ENCODE results near the gene TICAM2. TPM values are rescaled to one million over a fixed set of nuclear protein-coding genes. Genes with fewer than 3 reads are reported as not detected.
A peak's percentile ranks its signal among the peaks of the same experiment; 100 is the strongest.

Gene TICAM2
- total RNA-seq, 1 donor from 2014 or later = 3.3 TPM

GRCh38 chr5:115544436-115545350, 57.6 kb downstream of the TICAM2 start, which contains the start of gene FEM1C:
Gene FEM1C, minus strand, starts transcription at chr5:115544775. Its CDS starts 1,282 bp downstream, at chr5:115543493.
- intact Hi-C loops (cut with DNase I) = loop anchor here (1.0 to 5.0 kb wide), 6 partner anchors 28 to 167 kb away; no protein-coding TSS in a partner anchor
- ATAC-seq = peak; percentile 98

GRCh38 chr5:115544043-115544435, 58.2 kb downstream of the TICAM2 start:
- peak; percentile 70 for DNase-seq (ENCODE audit: missing footprints)
- ATAC-seq = no peak
- intact Hi-C loops (cut with DNase I) = loop anchor here (1.0 to 5.0 kb wide), 6 partner anchors 29 to 167 kb away; no protein-coding TSS in a partner anchor

More at GRCh38 chr5:115544436-115545350, 57.6 kb downstream of the TICAM2 start, which contains the start of gene FEM1C:
- peak; percentile 99 for DNase-seq (ENCODE audit: missing footprints)

- intact Hi-C loops (cut with DNase I) = loop anchor here (1.0 to 5.0 kb wide), 6 partner anchors 29 to 166 kb away; no protein-coding TSS in a partner anchor
- no peak for DNase-seq (ENCODE audit: missing footprints)
- ATAC-seq = peak; percentile 40
Observed at GRCh38 chr5:115543365-115544042, 58.8 kb downstream of the TICAM2 start.

- no peak for DNase-seq (ENCODE audit: missing footprints)
- intact Hi-C loops (cut with DNase I) = loop anchor here (5.0 kb wide), 1 partner anchor 44 kb away; no protein-coding TSS in a partner anchor
- no peak for ATAC-seq
Observed at GRCh38 chr5:115542651-115543364, 59.5 kb downstream of the TICAM2 start.

- DNase-seq (ENCODE audit: missing footprints) (no peak), ATAC-seq (no peak)
- intact Hi-C loops (cut with DNase I) = loop anchor here (5.0 kb wide), 1 partner anchor 45 kb away; no protein-coding TSS in a partner anchor
Observed at GRCh38 chr5:115542086-115542485, 60.2 kb downstream of the TICAM2 start.

GRCh38 chr5:115541611-115542010, 60.7 kb downstream of the TICAM2 start:
- DNase-seq (ENCODE audit: missing footprints) (no peak), ATAC-seq (no peak)
- intact Hi-C loops (cut with DNase I) = loop anchor here (5.0 kb wide), 1 partner anchor 46 kb away; no protein-coding TSS in a partner anchor

- no peak for ATAC-seq
- DNase-seq (ENCODE audit: missing footprints) = no peak
- intact Hi-C loops (cut with DNase I) = no loop called here
Observed at GRCh38 chr5:115535479-115536035, 66.7 kb downstream of the TICAM2 start.

- DNase-seq (ENCODE audit: missing footprints) = no peak
- intact Hi-C loops (cut with DNase I) = no loop called here
- ATAC-seq = no peak
Observed at GRCh38 chr5:115532517-115532916, 69.8 kb downstream of the TICAM2 start.

- no peak for ATAC-seq
- DNase-seq (ENCODE audit: missing footprints) = no peak
- intact Hi-C loops (cut with DNase I) = no loop called here
Observed at GRCh38 chr5:115531787-115532367, 70.4 kb downstream of the TICAM2 start.

GRCh38 chr5:115531380-115531779, 70.9 kb downstream of the TICAM2 start:
- ATAC-seq (no peak), DNase-seq (ENCODE audit: missing footprints) (no peak)
- intact Hi-C loops (cut with DNase I) = no loop called here

- ATAC-seq (peak; percentile 57), DNase-seq (ENCODE audit: missing footprints) (no peak)
- intact Hi-C loops (cut with DNase I) = no loop called here
Observed at GRCh38 chr5:115530426-115530825, 71.9 kb downstream of the TICAM2 start.

Other genes starting within 250 kb of the TICAM2 start
- gene FEM1C, start 57.7 kb downstream of the TICAM2 start, total RNA-seq = 46.9 TPM
- 66.6 TPM for gene TMED7, start 23.6 kb upstream of the TICAM2 start, total RNA-seq
- 12.2 TPM for gene CDO1, start 214.2 kb upstream of the TICAM2 start, total RNA-seq
- 23.5 TPM for gene ATG12, start 239.1 kb upstream of the TICAM2 start, total RNA-seq
- 61.9 TPM for gene AP3S1, start 239.5 kb upstream of the TICAM2 start, total RNA-seq

Data from Right ventricle myocardium inferior (tissue), 1 donor.